SK-N-SH (cell line): ENCODE data around the gene PAPSS2. TPM values are rescaled to one million over a fixed set of nuclear protein-coding genes. Genes with fewer than 3 reads are reported as not detected.
A peak's percentile ranks its signal among the peaks of the same experiment; 100 is the strongest.

Experiments
- CTCF ChIA-PET: fragments of 300-600, 350-600 bp; formaldehyde crosslinking; extraction: SDS; loops from one replicate; lab custom pipeline; 2021; lab: Yijun Ruan, JAX
- POLR2A ChIA-PET: fragments of 350-600 bp; sonication (Branson Sonifier 250); formaldehyde crosslinking; extraction: SDS; loops from one replicate; lab custom pipeline; 2020; ENCODE audit warnings: antibody characterized with exemption, inconsistent platforms; lab: Yijun Ruan, JAX
- DNase-seq: peaks from one replicate; pipeline ENCODE4 v3.0.0; 2012
- H2AFZ ChIP-seq: fragments of 200-600 bp; sonication (generic); 2 replicates; pipeline ENCODE4 v1.8.1; 2016; ENCODE audit warnings: antibody characterized with exemption, mild to moderate bottlenecking, low read depth
- H3F3A ChIP-seq: fragments of 200-600 bp; sonication (generic); replicated peaks from 2 replicates; pipeline ENCODE3; 2016; ENCODE audit warnings: antibody characterized with exemption, mild to moderate bottlenecking; ENCODE audit not compliant: insufficient read depth
- H3K27ac ChIP-seq, 2 experiments: fragments of 200-500 bp in 1 of 2; fragments of 200-600 bp in 1 of 2; sonication (Bioruptor generic) in 1 of 2; sonication (generic), shearing (Covaris generic) in 1 of 2; 2 replicates each; pipeline versions ENCODE4 v1.5.1 to v1.6.1; 2014 to 2016; ENCODE audit warnings: low read depth in 2 of 2, inconsistent platforms in 1 of 2, low read length in 1 of 2, mild to moderate bottlenecking in 1 of 2, mixed read lengths in 1 of 2
- H3K27me3 ChIP-seq: fragments of 200-600 bp; sonication (generic), shearing (Covaris generic); 2 replicates; pipeline ENCODE4 v1.6.1; 2016; ENCODE audit warnings: mixed run types; ENCODE audit not compliant: insufficient read depth
- H3K36me3 ChIP-seq, 2 experiments: fragments of 200-500 bp in 1 of 2; fragments of 200-600 bp in 1 of 2; sonication (Bioruptor generic) in 1 of 2; sonication (generic) in 1 of 2; replicated peaks in 1 of 2; 2 replicates each; pipeline versions ENCODE3 to v1.5.1; 2014 to 2016; ENCODE audit warnings: low read length in 1 of 2, mild to moderate bottlenecking in 1 of 2; ENCODE audit not compliant: insufficient read depth in 2 of 2, control insufficient read depth in 1 of 2
- H3K4me1 ChIP-seq, 2 experiments: fragments of 200-500 bp in 1 of 2; fragments of 200-600 bp in 1 of 2; sonication (Bioruptor generic) in 1 of 2; sonication (generic), shearing (Covaris generic) in 1 of 2; 2 replicates each; pipeline versions ENCODE4 v1.5.1 to v1.6.1; 2014 to 2016; ENCODE audit warnings: low read depth in 1 of 2, low read length in 1 of 2, mixed run types in 1 of 2; ENCODE audit not compliant: insufficient read depth in 2 of 2, control insufficient read depth in 1 of 2
- H3K4me2 ChIP-seq: fragments of 200-600 bp; sonication (generic), shearing (Covaris generic); 2 replicates; pipeline ENCODE4 v1.6.1; 2017; ENCODE audit warnings: mixed run types
- H3K4me3 ChIP-seq, 2 experiments: fragments of 200-500 bp in 1 of 2; fragments of 200-600 bp in 1 of 2; sonication (Bioruptor generic) in 1 of 2; sonication (generic), shearing (Covaris generic) in 1 of 2; 2 replicates each; pipeline versions ENCODE4 v1.5.1 to v1.8.1; 2014 to 2016; ENCODE audit warnings: low read depth in 2 of 2, inconsistent platforms in 1 of 2, low read length in 1 of 2, mild to moderate bottlenecking in 1 of 2, mixed read lengths in 1 of 2, moderate library complexity in 1 of 2
- H3K79me2 ChIP-seq: fragments of 200-600 bp; sonication (generic); 2 replicates; pipeline ENCODE4 v1.8.1; 2017; ENCODE audit warnings: mild to moderate bottlenecking; ENCODE audit not compliant: insufficient read depth
- H3K9ac ChIP-seq: fragments of 200-600 bp; sonication (generic); 2 replicates; pipeline ENCODE4 v1.6.1; 2017; ENCODE audit warnings: mixed run types
- H3K9me2 ChIP-seq: fragments of 200-600 bp; sonication (generic); 2 replicates; pipeline ENCODE4 v1.6.1; 2017; ENCODE audit warnings: mixed run types
- H3K9me3 ChIP-seq: fragments of 200-600 bp; sonication (generic); 2 replicates; pipeline ENCODE4 v1.6.1; 2017; ENCODE audit warnings: mixed run types, mild to moderate bottlenecking, moderate library complexity
- H4K20me1 ChIP-seq: fragments of 200-600 bp; sonication (generic); 2 replicates; pipeline ENCODE4 v1.6.1; 2017; ENCODE audit warnings: mild to moderate bottlenecking, mixed run types; ENCODE audit not compliant: insufficient read depth
- CTCF ChIP-seq: fragments of 200-600 bp; sonication (generic); IDR thresholded peaks from 2 replicates; pipeline ENCODE4 v1.6.1; 2017; ENCODE audit warnings: antibody characterized with exemption, mild to moderate bottlenecking, moderate library complexity
- GATA2 ChIP-seq: sonication (generic); formaldehyde crosslinking; IDR thresholded peaks from 2 replicates; pipeline ENCODE4 v1.5.0; 2020; ENCODE audit warnings: mild to moderate bottlenecking, missing genetic modification reagents
- RAD21 ChIP-seq: IDR thresholded peaks from 2 replicates; pipeline ENCODE4 v1.6.1; 2012; ENCODE audit warnings: mild to moderate bottlenecking, low read length
- SMC3 ChIP-seq: IDR thresholded peaks from 2 replicates; pipeline ENCODE4 v1.6.1; 2012; ENCODE audit warnings: low read depth, low read length, improper control_type of control experiment
- TAF1 ChIP-seq: IDR thresholded peaks from 2 replicates; pipeline ENCODE4 v1.6.1; 2012; ENCODE audit warnings: low read depth, mild to moderate bottlenecking, low read length, moderate library complexity, borderline replicate concordance
- WGBS: methylation state at CpG from one replicate; pipeline ENCODE4 v1.1.6; 2017; ENCODE audit warnings: low lambda C conversion rate; 5-methylcytosine and 5-hydroxymethylcytosine counted together
- polyA plus RNA-seq, 3 experiments: library from polyadenylated mRNA; depleted of rRNA; stranded (reverse); fragments of >200 nt; gene quantifications; 2 replicates each; pipeline ENCODE4 v1.2.3, GENCODE V29; 2012
- TF ChIP-seq, protein P1 (sequence below): IDR thresholded peaks from 2 replicates; pipeline ENCODE4 v1.6.1; 2012; ENCODE audit warnings: mild to moderate bottlenecking, low read depth, low read length, moderate library complexity
- TF ChIP-seq, protein P2 (sequence below): fragments of 150-350 bp; IDR thresholded peaks from 2 replicates; pipeline ENCODE4 v1.6.1; 2016; ENCODE audit warnings: mild to moderate bottlenecking, low read depth, low read length

PAPSS2 gene
- polyA plus RNA-seq, 1 of the 3 experiments (the other 2 are of a cell fraction) = 50.0 TPM

DNA sequence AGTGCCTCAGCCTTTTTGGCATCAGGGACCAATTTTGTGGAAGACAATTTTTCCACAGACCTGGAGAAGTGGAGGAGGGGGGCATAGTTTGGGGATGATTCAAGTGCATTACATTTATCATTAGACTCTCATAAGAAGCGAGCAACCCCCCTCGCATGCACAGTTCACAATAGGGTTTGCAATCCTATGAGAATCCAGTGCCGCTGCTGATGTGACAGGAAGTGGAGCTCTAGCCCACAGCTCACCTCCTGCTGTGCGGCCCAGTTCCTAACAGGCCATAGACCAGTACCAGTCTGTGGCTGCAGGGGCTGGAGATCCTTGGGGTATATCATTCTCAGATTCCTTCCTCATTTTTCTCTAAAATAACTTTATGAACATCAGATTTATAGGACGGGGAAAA lies 107.6 kb downstream of the PAPSS2 start (continued):
- TF ChIP-seq, protein P1, sequence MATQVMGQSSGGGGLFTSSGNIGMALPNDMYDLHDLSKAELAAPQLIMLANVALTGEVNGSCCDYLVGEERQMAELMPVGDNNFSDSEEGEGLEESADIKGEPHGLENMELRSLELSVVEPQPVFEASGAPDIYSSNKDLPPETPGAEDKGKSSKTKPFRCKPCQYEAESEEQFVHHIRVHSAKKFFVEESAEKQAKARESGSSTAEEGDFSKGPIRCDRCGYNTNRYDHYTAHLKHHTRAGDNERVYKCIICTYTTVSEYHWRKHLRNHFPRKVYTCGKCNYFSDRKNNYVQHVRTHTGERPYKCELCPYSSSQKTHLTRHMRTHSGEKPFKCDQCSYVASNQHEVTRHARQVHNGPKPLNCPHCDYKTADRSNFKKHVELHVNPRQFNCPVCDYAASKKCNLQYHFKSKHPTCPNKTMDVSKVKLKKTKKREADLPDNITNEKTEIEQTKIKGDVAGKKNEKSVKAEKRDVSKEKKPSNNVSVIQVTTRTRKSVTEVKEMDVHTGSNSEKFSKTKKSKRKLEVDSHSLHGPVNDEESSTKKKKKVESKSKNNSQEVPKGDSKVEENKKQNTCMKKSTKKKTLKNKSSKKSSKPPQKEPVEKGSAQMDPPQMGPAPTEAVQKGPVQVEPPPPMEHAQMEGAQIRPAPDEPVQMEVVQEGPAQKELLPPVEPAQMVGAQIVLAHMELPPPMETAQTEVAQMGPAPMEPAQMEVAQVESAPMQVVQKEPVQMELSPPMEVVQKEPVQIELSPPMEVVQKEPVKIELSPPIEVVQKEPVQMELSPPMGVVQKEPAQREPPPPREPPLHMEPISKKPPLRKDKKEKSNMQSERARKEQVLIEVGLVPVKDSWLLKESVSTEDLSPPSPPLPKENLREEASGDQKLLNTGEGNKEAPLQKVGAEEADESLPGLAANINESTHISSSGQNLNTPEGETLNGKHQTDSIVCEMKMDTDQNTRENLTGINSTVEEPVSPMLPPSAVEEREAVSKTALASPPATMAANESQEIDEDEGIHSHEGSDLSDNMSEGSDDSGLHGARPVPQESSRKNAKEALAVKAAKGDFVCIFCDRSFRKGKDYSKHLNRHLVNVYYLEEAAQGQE = no peak
- TF ChIP-seq, protein P2, sequence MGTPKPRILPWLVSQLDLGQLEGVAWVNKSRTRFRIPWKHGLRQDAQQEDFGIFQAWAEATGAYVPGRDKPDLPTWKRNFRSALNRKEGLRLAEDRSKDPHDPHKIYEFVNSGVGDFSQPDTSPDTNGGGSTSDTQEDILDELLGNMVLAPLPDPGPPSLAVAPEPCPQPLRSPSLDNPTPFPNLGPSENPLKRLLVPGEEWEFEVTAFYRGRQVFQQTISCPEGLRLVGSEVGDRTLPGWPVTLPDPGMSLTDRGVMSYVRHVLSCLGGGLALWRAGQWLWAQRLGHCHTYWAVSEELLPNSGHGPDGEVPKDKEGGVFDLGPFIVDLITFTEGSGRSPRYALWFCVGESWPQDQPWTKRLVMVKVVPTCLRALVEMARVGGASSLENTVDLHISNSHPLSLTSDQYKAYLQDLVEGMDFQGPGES = no peak
- TF ChIP-seq, all 33 proteins: peak for 0

DNA sequence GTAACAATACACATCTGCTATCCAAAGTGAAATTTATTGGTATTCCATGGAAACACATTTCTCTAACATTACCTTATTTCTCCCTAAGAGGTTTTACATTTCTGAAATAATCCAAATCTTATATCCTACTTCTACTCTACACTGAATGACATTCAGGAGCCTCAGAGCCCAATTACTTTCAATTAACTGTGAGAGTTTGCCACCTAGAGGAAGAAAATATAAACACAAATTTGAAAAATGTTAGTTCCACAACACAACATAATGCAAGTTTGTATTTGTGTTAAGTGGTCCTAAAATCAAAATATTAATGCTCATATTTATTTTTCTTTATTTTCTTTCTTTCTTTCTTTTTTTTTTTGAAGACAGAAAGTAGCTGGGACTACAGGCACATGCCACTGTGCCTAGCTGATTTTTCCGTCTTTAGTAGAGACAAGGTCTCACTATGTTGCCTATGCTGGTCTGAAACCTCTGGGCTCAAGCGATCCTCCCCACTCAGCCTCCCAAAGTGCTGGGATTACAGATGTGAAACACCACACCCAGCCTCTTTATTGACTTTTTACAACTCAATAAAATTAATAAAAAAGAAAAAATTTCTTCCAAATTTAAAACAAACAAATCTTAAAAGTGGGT lies 112.3 kb downstream of the PAPSS2 start:
- H3K4me3 ChIP-seq = no peak overlapping the region
- no peak overlapping the region for H3K27ac ChIP-seq
- no peak overlapping the region for H3K4me2 ChIP-seq
- ChIA-PET CTCF (interaction anchor here (0.6 to 3.8 kb wide), 15 partner anchors 9 to 239 kb away, joined by 3 to 10 read pairs (median 3); no protein-coding TSS in a partner anchor), POLR2A (no interaction called here)
- H3K4me1 ChIP-seq = peaks cover 0 to 14% of the 10 kb centered on the region in 2 experiments; a peak in 1 of 4 replicates
- peaks cover 6% of the 10 kb centered on the region; the same call in 1 of the 2 replicates for H3K79me2 ChIP-seq
- peaks cover 59 to 66% of the 10 kb centered on the region in 2 experiments for H3K36me3 ChIP-seq
- TF ChIP-seq RAD21 = peak; percentile 73
- TF ChIP-seq CTCF = peak; percentile 67
- TF ChIP-seq TAF1 = no peak
- TF ChIP-seq GATA2 = no peak
- TF ChIP-seq SMC3 = peak; percentile 17; the same call in 1 of the 2 replicates
- WGBS = 98% methylated on average over 2 of the region's 2 CpGs
- H3K9me2 ChIP-seq = no peaks in the 10 kb centered on the region
- peaks cover 36% of the 10 kb centered on the region for H3F3A ChIP-seq
- no peaks in the 10 kb centered on the region for H4K20me1 ChIP-seq
- H3K9ac ChIP-seq = no peak overlapping the region
- H2AFZ ChIP-seq = no peak overlapping the region
- DNase-seq = peak; percentile 10
- no peaks in the 10 kb centered on the region for H3K27me3 ChIP-seq
- no peaks in the 10 kb centered on the region for H3K9me3 ChIP-seq
